ACC112 (cell line): ENCODE measurements around the gene NOP9.

Source experiments
- H2AFZ ChIP-seq: fragments of 200-600 bp; sonication (generic); one replicate; pipeline ENCODE4 v1.6.0; 2017; ENCODE audit warnings: antibody characterized with exemption, low read length; ENCODE audit not compliant: unreplicated experiment
- H3K27ac ChIP-seq: fragments of 200-600 bp; sonication (generic); 2 replicates; pipeline ENCODE4 v1.5.1; 2014; ENCODE audit warnings: low read depth, mild to moderate bottlenecking, antibody characterized with exemption, low read length, moderate library complexity
- H3K27me3 ChIP-seq: fragments of 200-600 bp; sonication (generic); 2 replicates; pipeline ENCODE4 v1.6.1; 2014; ENCODE audit warnings: mild to moderate bottlenecking, antibody characterized with exemption, low read length, moderate library complexity, mixed read lengths; ENCODE audit not compliant: insufficient read depth
- H3K36me3 ChIP-seq: fragments of 200-600 bp; sonication (generic); 2 replicates; pipeline ENCODE4 v1.6.1; 2016; ENCODE audit warnings: mild to moderate bottlenecking, antibody characterized with exemption, low read length, moderate library complexity, mixed read lengths; ENCODE audit not compliant: insufficient read depth
- H3K4me1 ChIP-seq: fragments of 200-600 bp; sonication (generic); one replicate; pipeline ENCODE4 v1.6.1; 2016; ENCODE audit warnings: low read length, mixed read lengths; ENCODE audit not compliant: insufficient read depth, unreplicated experiment, control insufficient read depth
- H3K4me3 ChIP-seq: fragments of 200-600 bp; sonication (generic); 2 replicates; pipeline ENCODE4 v1.5.1; 2014; ENCODE audit warnings: mild to moderate bottlenecking, low read depth, low read length
- H3K79me2 ChIP-seq: fragments of 200-600 bp; sonication (generic); one replicate; pipeline ENCODE4 v1.6.0; 2016; ENCODE audit warnings: low read length; ENCODE audit not compliant: control insufficient read depth, unreplicated experiment, insufficient read depth

NOP9 gene

DNA sequence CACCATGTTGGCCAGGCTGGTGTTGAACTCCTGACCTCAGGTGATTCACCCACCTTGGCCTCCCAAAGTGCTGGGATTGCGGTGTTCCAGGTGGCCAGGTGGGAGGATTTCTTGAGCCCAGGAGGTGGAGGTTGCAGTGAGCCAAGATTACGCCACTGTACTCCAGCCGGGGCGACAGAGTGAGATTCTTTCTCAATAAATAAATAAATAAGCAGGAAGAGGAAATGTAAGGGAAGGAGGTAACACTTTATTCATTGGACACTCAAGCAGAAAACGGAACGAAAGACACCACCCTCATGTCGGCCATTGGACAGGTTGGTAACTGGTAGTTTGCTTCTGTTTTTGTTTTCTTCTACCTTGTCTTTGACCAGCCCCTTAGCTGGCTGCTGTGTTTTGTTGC, 55.4 kb downstream of the NOP9 start:
- H3K4me3 ChIP-seq = no peak overlapping the region
- no peak overlapping the region for H3K27ac ChIP-seq
- H2AFZ ChIP-seq = no peak overlapping the region
- H3K4me1 ChIP-seq = peaks cover 11% of the 10 kb centered on the region
- H3K36me3 ChIP-seq = no peaks in the 10 kb centered on the region
- no peaks in the 10 kb centered on the region for H3K27me3 ChIP-seq
- H3K79me2 ChIP-seq = no peaks in the 10 kb centered on the region

DNA sequence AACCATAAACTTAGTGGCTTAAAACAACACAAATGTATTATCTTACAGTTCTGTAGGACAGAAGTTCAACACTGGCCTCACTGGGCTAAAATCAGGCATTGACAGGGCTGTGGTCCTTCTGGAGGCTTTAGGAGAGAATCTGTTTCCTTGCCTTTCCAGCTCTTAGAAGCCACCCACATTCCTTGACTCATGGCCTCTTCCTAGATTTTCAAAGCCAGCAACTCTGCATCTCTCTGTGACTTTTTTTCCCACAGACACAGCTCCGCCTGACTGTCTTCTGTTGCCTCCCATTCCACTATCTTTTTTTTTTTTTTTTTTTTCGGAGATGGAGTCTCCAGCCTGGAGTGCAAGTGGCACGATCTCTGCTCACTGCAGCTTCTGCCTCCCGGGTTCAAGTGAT, 56.6 kb downstream of the NOP9 start:
- no peak overlapping the region for H3K27ac ChIP-seq
- no peaks in the 10 kb centered on the region for H3K36me3 ChIP-seq
- H2AFZ ChIP-seq = no peak overlapping the region
- peaks cover 11% of the 10 kb centered on the region for H3K4me1 ChIP-seq
- no peaks in the 10 kb centered on the region for H3K79me2 ChIP-seq
- no peaks in the 10 kb centered on the region for H3K27me3 ChIP-seq
- H3K4me3 ChIP-seq = no peak overlapping the region
